IMR-90 (cell line): ENCODE results near the gene LRRC26. TPM values are rescaled to one million over a fixed set of nuclear protein-coding genes. Genes with fewer than 3 reads are reported as not detected.

Experiments used
- ATAC-seq: fragments of 200-7000 bp; cut with Tn5 transposase; 2 replicates; pipeline ENCODE4 v1.9.1; 2020; ENCODE audit warnings: low read depth, mild to moderate bottlenecking, moderate library complexity
- BruUV-seq: library from RNA; stranded (reverse); fragments of 400-500 nt; replicated peaks from 2 replicates; lab custom pipeline; 2021; lab: Mats Ljungman, UMichigan
- CTCF ChIA-PET: fragments of 300-600 bp; formaldehyde crosslinking; extraction: SDS; loops from one replicate; lab custom pipeline; 2021; ENCODE audit warnings: antibody characterized with exemption; lab: Yijun Ruan, JAX
- POLR2A ChIA-PET: fragments of 300-600 bp; sonication (Branson Sonifier 250); formaldehyde crosslinking; loops from one replicate; lab custom pipeline; 2022; ENCODE audit warnings: antibody characterized with exemption; ENCODE audit not compliant: unreplicated experiment; lab: Charles Lee
- DNase-seq: peaks from one replicate; pipeline ENCODE4 v3.0.0; 2013
- H2AFZ ChIP-seq: replicated peaks from 2 replicates; pipeline ENCODE3; 2013; ENCODE audit warnings: low read length, mild to moderate bottlenecking; ENCODE audit not compliant: poor library complexity
- H2AK5ac ChIP-seq: 2 replicates; pipeline ENCODE4 v1.6.1; 2013; ENCODE audit warnings: low read depth, low read length, inconsistent platforms
- H2AK9ac ChIP-seq: replicated peaks from 2 replicates; pipeline ENCODE3; 2013; ENCODE audit warnings: mild to moderate bottlenecking, low read depth, low read length, moderate library complexity; ENCODE audit not compliant: poor library complexity
- H2BK120ac ChIP-seq: 2 replicates; pipeline ENCODE4 v1.6.1; 2013; ENCODE audit warnings: low read depth, low read length, inconsistent platforms
- H2BK15ac ChIP-seq: 3 replicates; pipeline ENCODE4 v1.6.1; 2013; ENCODE audit warnings: low read depth, low read length, inconsistent platforms
- H2BK20ac ChIP-seq: 2 replicates; pipeline ENCODE4 v1.6.1; 2013; ENCODE audit warnings: low read depth, mild to moderate bottlenecking, inconsistent platforms, low read length, moderate library complexity
- H2BK5ac ChIP-seq: 2 replicates; pipeline ENCODE4 v1.6.1; 2013; ENCODE audit warnings: mild to moderate bottlenecking, low read depth, low read length, inconsistent platforms; ENCODE audit not compliant: poor library complexity, severe bottlenecking
- H3K14ac ChIP-seq: replicated peaks from 2 replicates; pipeline ENCODE4 v1.6.1; 2013; ENCODE audit warnings: low read depth, low read length, inconsistent platforms
- H3K18ac ChIP-seq: 2 replicates; pipeline ENCODE4 v1.6.1; 2013; ENCODE audit warnings: low read depth, low read length, control low read depth
- H3K23ac ChIP-seq: 2 replicates; pipeline ENCODE4 v1.6.1; 2013; ENCODE audit warnings: low read depth, low read length, inconsistent platforms
- H3K27ac ChIP-seq: 2 replicates; pipeline ENCODE4 v1.5.1; 2013; ENCODE audit warnings: mild to moderate bottlenecking, control low read depth, low read length; ENCODE audit not compliant: insufficient read depth
- H3K27me3 ChIP-seq: 2 replicates; pipeline ENCODE4 v1.6.1; 2013; ENCODE audit warnings: low read length; ENCODE audit not compliant: control insufficient read depth, insufficient read depth
- H3K36me3 ChIP-seq: 2 replicates; pipeline ENCODE4 v1.6.1; 2013; ENCODE audit warnings: low read length, mixed read lengths; ENCODE audit not compliant: control insufficient read depth, insufficient read depth
- H3K4ac ChIP-seq: 2 replicates; pipeline ENCODE4 v1.6.1; 2013; ENCODE audit warnings: low read depth, low read length, inconsistent platforms
- H3K4me1 ChIP-seq: 2 replicates; pipeline ENCODE4 v1.6.1; 2013; ENCODE audit warnings: low read length, mixed read lengths; ENCODE audit not compliant: control insufficient read depth, insufficient read depth
- H3K4me2 ChIP-seq: 2 replicates; pipeline ENCODE4 v1.6.1; 2013; ENCODE audit warnings: low read depth, mild to moderate bottlenecking, control low read depth, low read length, moderate library complexity
- H3K4me3 ChIP-seq: 2 replicates; pipeline ENCODE4 v1.5.1; 2013; ENCODE audit warnings: low read depth, mild to moderate bottlenecking, control low read depth, low read length, moderate library complexity; ENCODE audit not compliant: insufficient read depth
- H3K56ac ChIP-seq: 2 replicates; pipeline ENCODE4 v1.6.1; 2013; ENCODE audit warnings: low read length, inconsistent platforms; ENCODE audit not compliant: insufficient read depth; ENCODE audit errors: extremely low read depth
- H3K79me1 ChIP-seq, 2 experiments: 2 replicates each; pipeline ENCODE4 v1.6.1; 2013; ENCODE audit warnings: low read length in 2 of 2, inconsistent platforms in 1 of 2, low read depth in 1 of 2
- H3K9ac ChIP-seq: 2 replicates; pipeline ENCODE4 v1.6.1; 2013; ENCODE audit warnings: low read depth, low read length, control low read depth
- H3K9me1 ChIP-seq: 2 replicates; pipeline ENCODE4 v1.6.1; 2013; ENCODE audit warnings: low read length, inconsistent platforms; ENCODE audit not compliant: insufficient read depth
- H3K9me3 ChIP-seq: 2 replicates; pipeline ENCODE4 v1.6.1; 2013; ENCODE audit warnings: low read length; ENCODE audit not compliant: control insufficient read depth, insufficient read depth
- H4K20me1 ChIP-seq: 2 replicates; pipeline ENCODE4 v1.6.1; 2013; ENCODE audit warnings: low read length, inconsistent platforms; ENCODE audit not compliant: insufficient read depth
- H4K5ac ChIP-seq: 2 replicates; pipeline ENCODE4 v1.6.1; 2013; ENCODE audit warnings: mild to moderate bottlenecking, low read depth, low read length, control low read depth
- H4K8ac ChIP-seq, 2 experiments: 2 replicates each; pipeline ENCODE4 v1.6.1; 2013; ENCODE audit warnings: low read depth in 2 of 2, low read length in 2 of 2, control low read depth in 1 of 2, inconsistent platforms in 1 of 2
- H4K91ac ChIP-seq: 2 replicates; pipeline ENCODE4 v1.6.1; 2013; ENCODE audit warnings: low read depth, low read length, inconsistent platforms; ENCODE audit not compliant: insufficient read depth
- FOS ChIP-seq: fragments of 150-350 bp; IDR thresholded peaks from 2 replicates; pipeline ENCODE4 v1.6.1; 2016; ENCODE audit warnings: low read depth, low read length
- WGBS, 2 experiments: methylation state at CpG; one replicate each; pipeline versions ENCODE4 v1.1.5 to v1.1.7; 2013; ENCODE audit warnings: missing lambda C conversion rate in 2 of 2; ENCODE audit not compliant: insufficient read length in 1 of 2; ENCODE audit errors: extremely low coverage in 2 of 2; 5-methylcytosine and 5-hydroxymethylcytosine counted together
- dilution Hi-C: fragments of 300-500 bp; cut with HindIII; formaldehyde crosslinking; loops from one replicate; pipeline ENCODE4 v1.14.3; 2018; ENCODE audit warnings: low sequenced_read_pairs; ENCODE audit not compliant: unreplicated experiment
- in situ Hi-C: fragments of 300-500 bp; cut with MboI; formaldehyde crosslinking; loops from 3 replicates; pipeline ENCODE4 v1.14.3; 2019; ENCODE audit warnings: low sequenced_read_pairs, inconsistent platforms, mixed read lengths
- intact Hi-C: fragments of 100-400 bp; cut with micrococcal nuclease; formaldehyde crosslinking; loops from 2 replicates; pipeline ENCODE4 v1.10.0; 2022
- polyA plus RNA-seq, 3 experiments: library from polyadenylated mRNA; depleted of rRNA; stranded (reverse); fragments of >200 nt; gene quantifications; 2 replicates each; pipeline ENCODE4 v1.2.3, GENCODE V29; 2012; ENCODE audit warnings: low replicate concordance in 1 of 3
- total RNA-seq: library from RNA; depleted of rRNA; stranded (reverse); fragments of >200 nt; gene quantifications from 2 replicates; pipeline ENCODE4 v1.2.3, GENCODE V29; 2012

The LRRC26 gene
- total and polyA plus RNA-seq, 2 of the 4 experiments (the other 2 are of a cell fraction): not detected

DNA sequence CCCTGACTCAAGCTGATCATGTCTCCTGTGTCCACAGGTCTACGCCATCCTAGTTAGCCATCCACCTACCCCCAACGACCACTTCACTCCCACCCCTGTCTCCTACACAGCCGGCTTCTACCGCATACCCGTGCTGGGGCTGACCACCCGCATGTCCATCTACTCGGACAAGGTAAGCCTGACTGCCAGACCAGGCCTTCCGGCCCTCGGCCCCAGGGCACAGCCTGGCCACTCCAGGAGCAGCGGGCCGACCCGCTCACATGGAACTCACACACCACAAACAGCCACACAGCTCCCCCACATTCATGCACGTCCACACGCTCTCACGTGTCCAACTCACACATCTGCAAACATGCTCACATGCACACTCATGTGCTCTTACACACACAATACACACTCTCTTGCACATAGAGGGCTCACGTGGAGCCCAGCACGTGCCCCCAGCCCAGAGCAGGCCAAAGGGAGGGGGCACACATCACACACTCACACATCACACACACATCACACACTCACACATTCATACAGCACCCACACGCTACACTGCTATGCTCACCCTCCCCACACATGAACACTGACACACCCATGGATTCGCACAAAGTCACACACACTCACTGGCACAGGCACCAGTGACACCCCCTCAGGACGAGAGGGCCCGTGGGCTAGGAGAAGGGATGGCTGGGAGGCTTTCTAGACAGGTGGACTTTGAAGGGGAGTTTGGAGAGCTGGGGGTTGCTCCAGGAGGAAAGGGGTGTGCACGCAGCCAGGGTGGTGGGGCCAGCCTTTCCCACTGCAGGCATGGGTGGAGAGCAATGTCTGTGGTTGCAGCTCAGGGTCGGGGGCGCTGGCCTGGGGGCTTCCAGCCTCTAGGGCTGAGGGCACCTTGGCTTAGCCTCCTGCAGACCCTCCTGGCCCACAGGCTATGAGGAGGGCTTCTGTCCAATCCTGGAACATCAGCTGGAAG lies 27.6 kb downstream of the LRRC26 start:
- no peak overlapping the region for H2AK9ac ChIP-seq
- H3K14ac ChIP-seq: no peak overlapping the region
- no peak overlapping the region for H4K5ac ChIP-seq
- TF ChIP-seq FOS: no peak
- POLR2A ChIA-PET: no interaction called here
- H3K4me3 ChIP-seq: no peak overlapping the region
- no peak overlapping the region for H2BK20ac ChIP-seq
- CTCF ChIA-PET: no interaction called here
- dilution Hi-C loops: no loop called here
- intact Hi-C loops: no loop called here
- no TSS peak for BruUV-seq
- no peak overlapping the region for H3K4ac ChIP-seq
- no peak overlapping the region for H2BK5ac ChIP-seq
- H4K8ac ChIP-seq: no peak overlapping the region
- H3K18ac ChIP-seq: no peak overlapping the region
- H3K23ac ChIP-seq: no peak overlapping the region
- no peak overlapping the region for H4K91ac ChIP-seq
- in situ Hi-C loops: no loop called here
- no peak overlapping the region for H3K27ac ChIP-seq
- H3K36me3 ChIP-seq: no peaks in the 10 kb centered on the region
- 63% methylated on average over 17 of the region's 24 CpGs; no CpG with 5 or more reads in 1 of the 2 experiments for WGBS, 2 experiments
- no peak overlapping the region for H2AK5ac ChIP-seq
- no peaks in the 10 kb centered on the region for H3K79me1 ChIP-seq
- H3K56ac ChIP-seq: no peak overlapping the region
- H3K9ac ChIP-seq: no peak overlapping the region
- no peak overlapping the region for H2AFZ ChIP-seq
- no peaks in the 10 kb centered on the region; the same call in 1 of the 2 replicates for H4K20me1 ChIP-seq
- no peak overlapping the region for H3K4me2 ChIP-seq
- H2BK120ac ChIP-seq: no peak overlapping the region
- H3K9me3 ChIP-seq: no peaks in the 10 kb centered on the region
- H3K9me1 ChIP-seq: peaks cover 6% of the 10 kb centered on the region; the same call in 1 of the 2 replicates
- no peak for DNase-seq
- ATAC-seq: no peak
- H3K27me3 ChIP-seq: peaks cover 56% of the 10 kb centered on the region
- no peaks in the 10 kb centered on the region; the same call in 1 of the 2 replicates for H3K4me1 ChIP-seq
- no peak overlapping the region for H2BK15ac ChIP-seq
